ENCODE data around the gene AMY1B.
"Not testable (repeated sequence)": the region's sequence is repeated elsewhere in the genome, so short reads cannot be mapped to it uniquely, and the experiment has no call there.

The AMY1B gene

GRCh38 chr1:103650889-103651288 is 45.1 kb downstream of the AMY1B start:
- H3K27ac ChIP-seq; H3K4me1 ChIP-seq (ENCODE audit: control insufficient read depth in 1 of 2, insufficient read depth in 1 of 2, low read depth in 1 of 2, low read length in 1 of 2); H3K27me3 ChIP-seq; H3K36me3 ChIP-seq; H3K9me3 ChIP-seq; H3K4me3 ChIP-seq (ENCODE audit: low read depth in 1 of 2, low read length in 1 of 2): not testable (repeated sequence)

GRCh38 chr1:103650305-103650704 is 45.7 kb downstream of the AMY1B start:
- not testable (repeated sequence) for H3K27ac ChIP-seq

GRCh38 chr1:103643908-103644307 is 52.1 kb downstream of the AMY1B start:
- H3K4me1 ChIP-seq (ENCODE audit: control insufficient read depth in 1 of 2, insufficient read depth in 1 of 2, low read depth in 1 of 2, low read length in 1 of 2); H3K27me3 ChIP-seq; H3K27ac ChIP-seq; H3K4me3 ChIP-seq (ENCODE audit: low read depth in 1 of 2, low read length in 1 of 2); H3K9me3 ChIP-seq; H3K36me3 ChIP-seq: not testable (repeated sequence)

More at GRCh38 chr1:103650305-103650704, 45.7 kb downstream of the AMY1B start:
- not testable (repeated sequence) for H3K36me3 ChIP-seq; H3K4me1 ChIP-seq (ENCODE audit: control insufficient read depth in 1 of 2, insufficient read depth in 1 of 2, low read depth in 1 of 2, low read length in 1 of 2); H3K4me3 ChIP-seq (ENCODE audit: low read depth in 1 of 2, low read length in 1 of 2); H3K27me3 ChIP-seq; H3K9me3 ChIP-seq

GRCh38 chr1:103641194-103641593 is 54.8 kb downstream of the AMY1B start:
- not testable (repeated sequence) for H3K4me3 ChIP-seq (ENCODE audit: low read depth in 1 of 2, low read length in 1 of 2); H3K27me3 ChIP-seq; H3K27ac ChIP-seq; H3K9me3 ChIP-seq; H3K4me1 ChIP-seq (ENCODE audit: control insufficient read depth in 1 of 2, insufficient read depth in 1 of 2, low read depth in 1 of 2, low read length in 1 of 2); H3K36me3 ChIP-seq

All from neutrophil (primary cell).